H1 (cell line): Measurements from ENCODE around the gene SS18L1. TPM values are rescaled to one million over a fixed set of nuclear protein-coding genes. Genes with fewer than 3 reads are reported as not detected.

Source experiments
- CTCF ChIA-PET: fragments of 300-600 bp; sonication (Branson Sonifier 250); formaldehyde crosslinking; loops from one replicate; lab custom pipeline; 2021; ENCODE audit not compliant: partially characterized antibody; lab: Charles Lee
- POLR2A ChIA-PET: fragments of 300-600 bp; sonication (Branson Sonifier 250); formaldehyde crosslinking; loops from one replicate; lab custom pipeline; 2021; ENCODE audit warnings: inconsistent platforms; ENCODE audit not compliant: partially characterized antibody; lab: Charles Lee
- DNase-seq, 2 experiments: peaks; one replicate each; pipeline versions ENCODE4 v3.0.0 to v3.0.0-alpha.2; 2010 to 2022; ENCODE audit warnings: low spot score in 2 of 2, low read depth in 1 of 2, mixed read lengths in 1 of 2
- FAIRE-seq: peaks from 2 replicates; lab custom pipeline; 2011; peaks lifted over from hg19 to GRCh38; lab: Jason Lieb, UNC
- H2AFZ ChIP-seq: 2 replicates; pipeline ENCODE4 v1.8.1; 2012; ENCODE audit warnings: low read length, inconsistent platforms
- H2AK5ac ChIP-seq: 2 replicates; pipeline ENCODE4 v1.6.1; 2013; ENCODE audit warnings: low read depth, low read length
- H2BK120ac ChIP-seq: replicated peaks from 2 replicates; pipeline ENCODE3; 2013; ENCODE audit warnings: low read depth, low read length, inconsistent platforms
- H2BK12ac ChIP-seq: 2 replicates; pipeline ENCODE4 v1.6.1; 2013; ENCODE audit warnings: low read depth, low read length
- H2BK15ac ChIP-seq: 2 replicates; pipeline ENCODE4 v1.6.1; 2013; ENCODE audit warnings: low read length
- H2BK20ac ChIP-seq: 2 replicates; pipeline ENCODE4 v1.6.1; 2013; ENCODE audit warnings: low read length
- H2BK5ac ChIP-seq: 2 replicates; pipeline ENCODE4 v1.6.1; 2013; ENCODE audit warnings: low read depth, low read length
- H3K14ac ChIP-seq: 2 replicates; pipeline ENCODE4 v1.6.1; 2013; ENCODE audit warnings: inconsistent platforms; ENCODE audit not compliant: insufficient read length
- H3K18ac ChIP-seq: 2 replicates; pipeline ENCODE4 v1.6.1; 2013; ENCODE audit warnings: low read length; ENCODE audit errors: extremely low read depth
- H3K23ac ChIP-seq: 2 replicates; pipeline ENCODE4 v1.6.1; 2013; ENCODE audit warnings: inconsistent platforms; ENCODE audit not compliant: insufficient read length
- H3K23me2 ChIP-seq: 2 replicates; pipeline ENCODE4 v1.6.1; 2013; ENCODE audit warnings: low read depth, low read length
- H3K27ac ChIP-seq: 2 replicates; pipeline ENCODE4 v1.6.1; 2011; ENCODE audit warnings: low read depth, low read length, inconsistent platforms
- H3K27me3 ChIP-seq, 4 experiments: replicated peaks in 1 of 4; 1 replicate in 1 of 4; 2 replicates in 3 of 4; pipeline versions ENCODE4 v1.6.1 to v1.8.1; 2011 to 2013; ENCODE audit warnings: low read length in 3 of 4, mild to moderate bottlenecking in 3 of 4, inconsistent platforms in 2 of 4, mixed read lengths in 2 of 4, moderate library complexity in 1 of 4; ENCODE audit not compliant: control insufficient read depth in 3 of 4, insufficient read depth in 3 of 4; ENCODE audit errors: extremely low read depth in 1 of 4
- H3K36me3 ChIP-seq, 4 experiments: 2 replicates each; pipeline versions ENCODE4 v1.6.1 to v1.8.1; 2011 to 2013; ENCODE audit warnings: mild to moderate bottlenecking in 4 of 4, low read length in 3 of 4, moderate library complexity in 2 of 4, control low read depth in 1 of 4, inconsistent platforms in 1 of 4; ENCODE audit not compliant: insufficient read depth in 4 of 4, control insufficient read depth in 2 of 4
- H3K4ac ChIP-seq: replicated peaks from 2 replicates; pipeline ENCODE3; 2013; ENCODE audit warnings: low read length, low read depth, mixed read lengths, inconsistent platforms; ENCODE audit not compliant: insufficient read length
- H3K4me1 ChIP-seq, 4 experiments: replicated peaks in 1 of 4; 1 replicate in 1 of 4; 2 replicates in 3 of 4; pipeline versions ENCODE4 v1.6.1 to v1.8.1; 2011 to 2013; ENCODE audit warnings: low read length in 3 of 4, inconsistent platforms in 2 of 4, mixed read lengths in 1 of 4; ENCODE audit not compliant: insufficient read depth in 4 of 4, control insufficient read depth in 3 of 4
- H3K4me2 ChIP-seq, 2 experiments: 2 replicates each; pipeline versions ENCODE4 v1.6.1 to v1.8.1; 2011 to 2013; ENCODE audit warnings: low read depth in 2 of 2, low read length in 2 of 2, control low read depth in 1 of 2, inconsistent platforms in 1 of 2, mild to moderate bottlenecking in 1 of 2; ENCODE audit not compliant: insufficient read depth in 1 of 2
- H3K4me3 ChIP-seq, 4 experiments: fragments of 200-600, 300-600 bp in 1 of 4; sonication (generic), shearing (Covaris generic), sonication (Bioruptor Twin) in 1 of 4; 2 replicates each; pipeline versions ENCODE4 v1.5.1 to v1.8.1; 2011 to 2016; ENCODE audit warnings: low read length in 4 of 4, low read depth in 3 of 4, control low read depth in 2 of 4, inconsistent platforms in 2 of 4, mild to moderate bottlenecking in 2 of 4, mixed read lengths in 1 of 4, moderate library complexity in 1 of 4; ENCODE audit not compliant: insufficient read depth in 2 of 4; ENCODE audit errors: extremely low read depth in 1 of 4
- H3K56ac ChIP-seq: replicated peaks from 2 replicates; pipeline ENCODE3; 2013; ENCODE audit warnings: low read depth, mild to moderate bottlenecking, mixed read lengths, low read length, inconsistent platforms; ENCODE audit not compliant: insufficient read length
- H3K79me1 ChIP-seq: 2 replicates; pipeline ENCODE4 v1.6.1; 2013; ENCODE audit warnings: low read depth, low read length, control low read depth
- H3K79me2 ChIP-seq, 2 experiments: 2 replicates each; pipeline versions ENCODE4 v1.6.1 to v1.8.1; 2012 to 2013; ENCODE audit warnings: low read length in 2 of 2, mild to moderate bottlenecking in 2 of 2, inconsistent platforms in 1 of 2; ENCODE audit not compliant: insufficient read depth in 2 of 2, control insufficient read depth in 1 of 2
- H3K9ac ChIP-seq, 4 experiments: replicated peaks in 1 of 4; 1 replicate in 1 of 4; 2 replicates in 3 of 4; pipeline versions ENCODE4 v1.6.1 to v1.8.1; 2011 to 2013; ENCODE audit warnings: low read depth in 3 of 4, low read length in 3 of 4, control low read depth in 2 of 4, mild to moderate bottlenecking in 2 of 4, moderate library complexity in 2 of 4, inconsistent platforms in 1 of 4; ENCODE audit errors: extremely low read depth in 1 of 4
- H3K9me3 ChIP-seq, 2 experiments: 2 replicates each; pipeline versions ENCODE4 v1.6.1 to v1.8.1; 2012 to 2013; ENCODE audit warnings: mild to moderate bottlenecking in 2 of 2, moderate library complexity in 2 of 2, control low read depth in 1 of 2, inconsistent platforms in 1 of 2, low read depth in 1 of 2, low read length in 1 of 2, mixed read lengths in 1 of 2; ENCODE audit not compliant: insufficient read depth in 2 of 2
- H4K20me1 ChIP-seq, 2 experiments: replicated peaks in 1 of 2; 2 replicates each; pipeline versions ENCODE3 to v1.8.1; 2011 to 2013; ENCODE audit warnings: inconsistent platforms in 2 of 2, low read length in 2 of 2, mild to moderate bottlenecking in 1 of 2; ENCODE audit not compliant: insufficient read depth in 2 of 2, control insufficient read depth in 1 of 2
- H4K5ac ChIP-seq: 2 replicates; pipeline ENCODE4 v1.6.1; 2013; ENCODE audit warnings: low read length, low read depth, mixed read lengths, inconsistent platforms; ENCODE audit not compliant: insufficient read length
- H4K8ac ChIP-seq: 2 replicates; pipeline ENCODE4 v1.8.0; 2013; ENCODE audit warnings: mild to moderate bottlenecking, moderate library complexity, low read length, inconsistent platforms; ENCODE audit not compliant: insufficient read depth; ENCODE audit errors: extremely low read depth
- H4K91ac ChIP-seq: replicated peaks from 2 replicates; pipeline ENCODE3; 2013; ENCODE audit warnings: low read length, mixed read lengths, inconsistent platforms; ENCODE audit not compliant: insufficient read length
- CHD2 ChIP-seq: IDR thresholded peaks from 2 replicates; pipeline ENCODE4 v1.6.1; 2012; ENCODE audit warnings: low read length, improper control_type of control experiment
- EZH2 ChIP-seq: fragments of 200-600 bp; sonication (generic); IDR thresholded peaks from 2 replicates; pipeline ENCODE4 v1.7.1; 2012; ENCODE audit warnings: low read depth, mild to moderate bottlenecking, moderate library complexity, low read length, inconsistent platforms; ENCODE audit not compliant: severe bottlenecking
- HDAC2 ChIP-seq, 2 experiments: fragments of 300-600 bp in 1 of 2; sonication (generic) in 1 of 2; IDR thresholded peaks; 2 replicates each; pipeline ENCODE4 v1.6.1; 2011 to 2012; ENCODE audit warnings: low read depth in 2 of 2, low read length in 2 of 2, mild to moderate bottlenecking in 2 of 2, moderate library complexity in 2 of 2, borderline replicate concordance in 1 of 2, inconsistent platforms in 1 of 2
- KDM4A ChIP-seq: IDR thresholded peaks from one replicate; pipeline ENCODE4 v1.7.1; 2012; ENCODE audit warnings: low read depth, mild to moderate bottlenecking, moderate library complexity, low read length, inconsistent platforms; ENCODE audit not compliant: severe bottlenecking
- SAP30 ChIP-seq: fragments of 300-600 bp; sonication (generic); IDR thresholded peaks from 2 replicates; pipeline ENCODE4 v1.7.1; 2012; ENCODE audit warnings: low read length, moderate library complexity, mild to moderate bottlenecking, inconsistent platforms; ENCODE audit not compliant: insufficient read depth, insufficient replicate concordance
- SIRT6 ChIP-seq: IDR thresholded peaks from one replicate; pipeline ENCODE4 v1.7.1; 2012; ENCODE audit warnings: low read length, inconsistent platforms
- SP1 ChIP-seq: IDR thresholded peaks from 2 replicates; pipeline ENCODE4 v1.6.1; 2011; ENCODE audit warnings: low read depth, low read length
- TEAD4 ChIP-seq: IDR thresholded peaks from 2 replicates; pipeline ENCODE4 v1.6.1; 2012; ENCODE audit warnings: low read depth, low read length, inconsistent platforms, mixed read lengths
- ZNF274 ChIP-seq: IDR thresholded peaks from 2 replicates; pipeline ENCODE4 v1.7.0; 2012; ENCODE audit warnings: low read length, borderline replicate concordance; ENCODE audit errors: extremely low read depth
- WGBS, 2 experiments: shearing (Covaris generic) in 1 of 2; methylation state at CpG; one replicate each; pipeline versions ENCODE4 v1.1.6 to v1.1.7; 2013 to 2015; ENCODE audit warnings: low lambda C conversion rate in 2 of 2, mixed read lengths in 2 of 2, inconsistent platforms in 1 of 2, low coverage in 1 of 2, missing lambda C conversion rate in 1 of 2; ENCODE audit not compliant: insufficient replicate concordance in 2 of 2, insufficient coverage in 1 of 2, insufficient read length in 1 of 2; ENCODE audit errors: extremely low coverage in 1 of 2, missing lambda C conversion rate in 1 of 2; 5-methylcytosine and 5-hydroxymethylcytosine counted together
- polyA plus RNA-seq, 7 experiments: library from polyadenylated mRNA; depleted of rRNA in 3 of 7; stranded (reverse) in 5 of 7; unstranded in 2 of 7; fragments of >200 nt in 5 of 7; fragments of 200-250 nt in 2 of 7; gene quantifications; 1 replicate in 5 of 7; 2 replicates in 1 of 7; 4 replicates in 1 of 7; pipeline versions ENCODE4 v1.2.1 to v1.2.3, GENCODE V29; 2011 to 2013; ENCODE audit warnings: missing spikeins in 2 of 7, mixed read lengths in 2 of 7
- total RNA-seq: library from RNA; stranded (reverse); fragmentation: NEBNext Ultra II Directional; extraction: Animal tissue kit (Norgen Biotek cat#: 25700); gene quantifications from 2 replicates; pipeline ENCODE4 v1.2.1, GENCODE V29; 2021
- TF ChIP-seq, protein P1 (sequence below), 3 experiments: IDR thresholded peaks; 1 replicate in 2 of 3; 2 replicates in 1 of 3; pipeline versions ENCODE4 v1.5.1 to v1.6.1; 2011; ENCODE audit warnings: low read length in 3 of 3, mild to moderate bottlenecking in 3 of 3, inconsistent platforms in 2 of 3, low read depth in 1 of 3, moderate library complexity in 1 of 3; ENCODE audit not compliant: insufficient read depth in 1 of 3; ENCODE audit errors: control extremely low read depth in 1 of 3

SS18L1 gene
- total and polyA plus RNA-seq, 2 of the 8 experiments (the other 6 are each of a cell fraction or from before 2014, with no cell fraction given), result 28.4 to 29.7 TPM

DNA sequence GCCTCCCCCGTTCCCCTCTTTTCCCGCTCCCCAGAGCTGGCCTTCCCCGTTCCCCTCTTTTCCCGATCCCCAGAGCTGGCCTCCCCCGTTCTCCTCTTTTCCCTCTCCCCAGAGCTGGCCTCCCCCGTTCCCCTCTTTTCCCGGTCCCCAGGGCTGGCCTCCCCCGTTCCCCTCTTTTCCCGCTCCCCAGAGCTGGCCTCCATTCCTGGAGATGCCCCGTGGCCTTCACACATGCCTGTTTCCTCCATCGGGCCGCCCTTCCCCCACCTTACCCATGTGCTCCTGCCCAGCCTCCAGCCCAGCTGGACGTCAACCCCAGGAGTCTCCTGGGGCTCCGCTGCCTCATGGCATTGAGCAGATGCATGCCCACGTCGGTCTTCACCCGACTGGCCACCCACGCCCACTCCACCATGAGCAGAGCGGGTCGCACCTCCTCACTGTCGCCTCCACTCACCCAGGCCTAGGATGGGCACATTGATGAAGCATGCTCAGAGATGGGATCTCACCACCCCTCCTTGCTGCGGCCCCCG lies 8.3 kb downstream of the SS18L1 start:
- H3K79me2 ChIP-seq, result peaks cover 41 to 99% of the 10 kb centered on the region in 2 experiments
- no peaks in the 10 kb centered on the region; a peak in 1 of 4 replicates for H3K9me3 ChIP-seq
- no peaks in the 10 kb centered on the region for H3K27me3 ChIP-seq
- CTCF ChIA-PET, result interaction anchor here (1.9 kb wide), 1 partner anchor 16 kb away, joined by 6 read pairs; no protein-coding TSS in a partner anchor
- peaks cover 51% of the 10 kb centered on the region for H3K79me1 ChIP-seq
- H4K20me1 ChIP-seq, result peaks cover 44 to 58% of the 10 kb centered on the region in 2 experiments
- no peak for FAIRE-seq
- no peak overlapping the region for H4K5ac ChIP-seq
- no peak overlapping the region for H2AFZ ChIP-seq
- no peak overlapping the region for H2BK15ac ChIP-seq
- no peak overlapping the region for H3K23ac ChIP-seq
- no peak overlapping the region for H3K4ac ChIP-seq
- no peak overlapping the region for H3K27ac ChIP-seq
- POLR2A ChIA-PET, result interaction anchor here (0.6 to 1.1 kb wide), 4 partner anchors 9 to 477 kb away, joined by 3 to 6 read pairs (median 4); partner anchors contain the start of genes PSMA7, SS18L1 and TAF4
- 85% methylated on average over 18 of the region's 23 CpGs; no CpG with 5 or more reads in 1 of the 2 experiments for whole genome bisulfite sequencing, 2 experiments
- H3K56ac ChIP-seq, result no peak overlapping the region
- no peak overlapping the region for H3K18ac ChIP-seq
- H2AK5ac ChIP-seq, result 0 out of 2 replicates have a peak overlapping the region, but pooled peaks have one; percentile 13
- no peak overlapping the region for H2BK5ac ChIP-seq
- H3K23me2 ChIP-seq, result no peaks in the 10 kb centered on the region
- H4K91ac ChIP-seq, result no peak overlapping the region
- no peak overlapping the region for H3K14ac ChIP-seq
- H2BK12ac ChIP-seq, result no peak overlapping the region
- H3K4me2 ChIP-seq, result no peak overlapping the region
- peak overlapping the region; percentile 84 for H4K8ac ChIP-seq
- no peak overlapping the region for H3K4me3 ChIP-seq
- DNase-seq, result no peak
- no peak overlapping the region for H2BK20ac ChIP-seq
- H3K36me3 ChIP-seq, result peaks cover 0 to 6% (median 4%) of the 10 kb centered on the region in 4 experiments; a peak in 4 of 8 replicates
- no peak overlapping the region for H3K9ac ChIP-seq
- H3K4me1 ChIP-seq, result peaks cover 0 to 28% (median 15%) of the 10 kb centered on the region in 4 experiments; a peak in 6 of 7 replicates
- H2BK120ac ChIP-seq, result no peak overlapping the region
- TF ChIP-seq, protein P1, sequence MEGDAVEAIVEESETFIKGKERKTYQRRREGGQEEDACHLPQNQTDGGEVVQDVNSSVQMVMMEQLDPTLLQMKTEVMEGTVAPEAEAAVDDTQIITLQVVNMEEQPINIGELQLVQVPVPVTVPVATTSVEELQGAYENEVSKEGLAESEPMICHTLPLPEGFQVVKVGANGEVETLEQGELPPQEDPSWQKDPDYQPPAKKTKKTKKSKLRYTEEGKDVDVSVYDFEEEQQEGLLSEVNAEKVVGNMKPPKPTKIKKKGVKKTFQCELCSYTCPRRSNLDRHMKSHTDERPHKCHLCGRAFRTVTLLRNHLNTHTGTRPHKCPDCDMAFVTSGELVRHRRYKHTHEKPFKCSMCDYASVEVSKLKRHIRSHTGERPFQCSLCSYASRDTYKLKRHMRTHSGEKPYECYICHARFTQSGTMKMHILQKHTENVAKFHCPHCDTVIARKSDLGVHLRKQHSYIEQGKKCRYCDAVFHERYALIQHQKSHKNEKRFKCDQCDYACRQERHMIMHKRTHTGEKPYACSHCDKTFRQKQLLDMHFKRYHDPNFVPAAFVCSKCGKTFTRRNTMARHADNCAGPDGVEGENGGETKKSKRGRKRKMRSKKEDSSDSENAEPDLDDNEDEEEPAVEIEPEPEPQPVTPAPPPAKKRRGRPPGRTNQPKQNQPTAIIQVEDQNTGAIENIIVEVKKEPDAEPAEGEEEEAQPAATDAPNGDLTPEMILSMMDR (IDR thresholded peaks at IDR 0.05; ENCODE audit: control extremely low read depth in 1 of 3, insufficient read depth in 1 of 3, low read depth in 1 of 3, low read length in 3 of 3), result no peak
- TF ChIP-seq EZH2 (no peak), SP1 (no peak), ZNF274 (no peak), SAP30 (no peak), KDM4A (no peak), HDAC2 (IDR thresholded peaks at IDR 0.05; ENCODE audit: borderline replicate concordance in 1 of 2, low read depth in 2 of 2, low read length in 2 of 2) (no peak), CHD2 (no peak), SIRT6 (no peak), TEAD4 (no peak)
